ENCODE results near the gene MAD1L1. TPM values are rescaled to one million over a fixed set of nuclear protein-coding genes. Genes with fewer than 3 reads are reported as not detected.

MAD1L1 gene
- total RNA-seq, 4 donors from 2014 or later, result 8.0 to 52.7 (median 26.7) TPM

GRCh38 chr7:2196381-2197378 is 36.1 kb downstream of the MAD1L1 start:
- Histone ChIP-seq H3K4me3 (no peak overlapping the region), H3K4me1 (no peaks in the 10 kb centered on the region), H3K36me3 (peaks cover 0 to 8% (median 0%) of the 10 kb centered on the region in 4 donors), H3K27ac (no peak overlapping the region), H3K27me3 (no peaks in the 10 kb centered on the region), H3K9me3 (no peaks in the 10 kb centered on the region)
- in situ Hi-C loops (cut with MboI; ENCODE audit: low pct_ligation_motif_present in 1 of 4, low pct_unique_long_range_greater_than_20kb in 1 of 4, low sequenced_read_pairs in 3 of 4), result no loop called here
- no peak for TF ChIP-seq CTCF (IDR thresholded peaks at IDR 0.05)
- WGBS, 2 donors (ENCODE audit: low coverage in 1 of 2), result 92 to 94% methylated on average over 8 to 28 of the region's 32 CpGs
- intact Hi-C loops (cut with DNase I; ENCODE audit: low total_unique reads), result no loop called here
- no peak for DNase-seq

- no peak overlapping the region for H3K4me3 ChIP-seq
- TF ChIP-seq POLR2A (IDR thresholded peaks at IDR 0.05), result no peak
- TF ChIP-seq CTCF (IDR thresholded peaks at IDR 0.05), result no peak
- TF ChIP-seq EP300 (IDR thresholded peaks at IDR 0.05; ENCODE audit: low read depth), result no peak
- no peak for TF ChIP-seq POLR2AphosphoS5 (IDR thresholded peaks at IDR 0.05)
- no peak for DNase-seq
- intact Hi-C loops (cut with DNase I; ENCODE audit: low total_unique reads), result no loop called here
- no peaks in the 10 kb centered on the region for H3K9me3 ChIP-seq
- in situ Hi-C loops (cut with MboI; ENCODE audit: low pct_ligation_motif_present in 1 of 4, low pct_unique_long_range_greater_than_20kb in 1 of 4, low sequenced_read_pairs in 3 of 4), result no loop called here
- H3K4me1 ChIP-seq, result no peaks in the 10 kb centered on the region
- WGBS, 2 donors (ENCODE audit: low coverage in 1 of 2), result 97 to 100% methylated on average over 2 to 13 of the region's 13 CpGs
- no peak overlapping the region for H3K27ac ChIP-seq
- peaks cover 0 to 8% (median 0%) of the 10 kb centered on the region in 4 donors for H3K36me3 ChIP-seq
- no peaks in the 10 kb centered on the region for H3K27me3 ChIP-seq
Measured at GRCh38 chr7:2195400-2196246, 37.1 kb downstream of the MAD1L1 start.

- in situ Hi-C loops (cut with MboI; ENCODE audit: low pct_ligation_motif_present in 1 of 4, low pct_unique_long_range_greater_than_20kb in 1 of 4, low sequenced_read_pairs in 3 of 4), result no loop called here
- 91 to 100% methylated on average over 3 to 19 of the region's 19 CpGs for WGBS, 2 donors (ENCODE audit: low coverage in 1 of 2)
Measured at GRCh38 chr7:2193575-2194305, 39.0 kb downstream of the MAD1L1 start.

More at GRCh38 chr7:2193575-2194305, 39.0 kb downstream of the MAD1L1 start:
- Histone ChIP-seq H3K27ac (no peak overlapping the region), H3K27me3 (no peaks in the 10 kb centered on the region), H3K4me3 (no peak overlapping the region), H3K4me1 (no peaks in the 10 kb centered on the region), H3K9me3 (peaks cover 1 to 5% of the 10 kb centered on the region in 2 donors), H3K36me3 (peaks cover 0 to 8% (median 0%) of the 10 kb centered on the region in 4 donors)
- no peak for TF ChIP-seq CTCF (IDR thresholded peaks at IDR 0.05)
- no peak for TF ChIP-seq POLR2A (IDR thresholded peaks at IDR 0.05)
- no peak for TF ChIP-seq POLR2AphosphoS5 (IDR thresholded peaks at IDR 0.05)
- no peak for TF ChIP-seq EP300 (IDR thresholded peaks at IDR 0.05; ENCODE audit: low read depth)
- intact Hi-C loops (cut with DNase I; ENCODE audit: low total_unique reads), result no loop called here
- DNase-seq, result no peak
